ENCODE data around the gene SARDH. TPM values are rescaled to one million over a fixed set of nuclear protein-coding genes. Genes with fewer than 3 reads are reported as not detected.

Gene SARDH
- total and polyA plus RNA-seq, 2 donors from 2014 or later = 4.6 to 12.0 TPM

GRCh38 chr9:133640580-133641395 lies 97.4 kb downstream of the SARDH start:
- Histone ChIP-seq H3K9me3 (ENCODE audit: control insufficient read depth in 2 of 3, insufficient read depth in 1 of 3, low read length in 3 of 3) (no peaks in the 10 kb centered on the region), H3K9ac (ENCODE audit: low read length in 3 of 3) (no peak overlapping the region), H3K4me1 (ENCODE audit: control insufficient read depth in 2 of 3, insufficient read depth in 2 of 3, low read depth in 1 of 3, low read length in 3 of 3) (no peaks in the 10 kb centered on the region), H3K27me3 (ENCODE audit: control insufficient read depth, insufficient read depth, low read length) (no peaks in the 10 kb centered on the region), H3K36me3 (ENCODE audit: control insufficient read depth in 2 of 3, insufficient read depth in 3 of 3, low read length in 3 of 3) (no peaks in the 10 kb centered on the region), H3K27ac (ENCODE audit: low read depth in 2 of 2, low read length in 2 of 2) (no peak overlapping the region), H3K4me3 (ENCODE audit: low read length in 3 of 3) (no peak overlapping the region)
- intact Hi-C loops (cut with DNase I) = no loop called here
- no peak for TF ChIP-seq CTCF (IDR thresholded peaks at IDR 0.05; ENCODE audit: borderline replicate concordance, extremely low read depth, insufficient read depth)
- no peak for FAIRE-seq
- peak in 2 of 5 donors; percentile 23 to 43 for DNase-seq

DNA sequence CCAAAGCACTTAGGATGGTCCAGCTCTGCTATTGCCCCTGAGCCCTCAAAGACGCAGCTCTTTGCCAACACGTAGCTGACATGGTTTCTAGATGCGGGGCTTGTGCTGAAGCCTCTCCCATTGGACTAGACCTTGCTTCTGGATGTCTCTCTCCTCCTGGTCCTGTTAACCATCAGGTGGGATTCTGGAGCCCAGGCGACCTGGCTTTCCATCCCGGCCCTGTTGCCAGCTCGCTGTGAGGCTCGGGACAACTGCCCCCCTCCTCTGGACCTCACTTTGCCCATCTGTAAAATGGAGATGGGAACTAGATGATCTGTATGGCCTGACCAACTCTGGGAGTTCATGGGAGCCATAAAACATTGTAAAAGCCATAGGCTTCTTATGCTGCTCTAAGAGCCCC lies 98.0 kb downstream of the SARDH start:
- no peaks in the 10 kb centered on the region for H3K36me3 ChIP-seq (ENCODE audit: control insufficient read depth in 2 of 3, insufficient read depth in 3 of 3, low read length in 3 of 3)
- H3K27me3 ChIP-seq (ENCODE audit: control insufficient read depth, insufficient read depth, low read length) = no peaks in the 10 kb centered on the region
- TF ChIP-seq CTCF (IDR thresholded peaks at IDR 0.05; ENCODE audit: borderline replicate concordance, extremely low read depth, insufficient read depth) = no peak
- no peaks in the 10 kb centered on the region for H3K9me3 ChIP-seq (ENCODE audit: control insufficient read depth in 2 of 3, insufficient read depth in 1 of 3, low read length in 3 of 3)
- no peak overlapping the region for H3K27ac ChIP-seq (ENCODE audit: low read depth in 2 of 2, low read length in 2 of 2)
- no peaks in the 10 kb centered on the region for H3K4me1 ChIP-seq (ENCODE audit: control insufficient read depth in 2 of 3, insufficient read depth in 2 of 3, low read depth in 1 of 3, low read length in 3 of 3)
- H3K4me3 ChIP-seq (ENCODE audit: low read length in 3 of 3) = no peak overlapping the region
- FAIRE-seq = no peak
- intact Hi-C loops (cut with DNase I) = no loop called here
- H3K9ac ChIP-seq (ENCODE audit: low read length in 3 of 3) = no peak overlapping the region
- peak in 2 of 5 donors; percentile 18 to 41 for DNase-seq

DNA sequence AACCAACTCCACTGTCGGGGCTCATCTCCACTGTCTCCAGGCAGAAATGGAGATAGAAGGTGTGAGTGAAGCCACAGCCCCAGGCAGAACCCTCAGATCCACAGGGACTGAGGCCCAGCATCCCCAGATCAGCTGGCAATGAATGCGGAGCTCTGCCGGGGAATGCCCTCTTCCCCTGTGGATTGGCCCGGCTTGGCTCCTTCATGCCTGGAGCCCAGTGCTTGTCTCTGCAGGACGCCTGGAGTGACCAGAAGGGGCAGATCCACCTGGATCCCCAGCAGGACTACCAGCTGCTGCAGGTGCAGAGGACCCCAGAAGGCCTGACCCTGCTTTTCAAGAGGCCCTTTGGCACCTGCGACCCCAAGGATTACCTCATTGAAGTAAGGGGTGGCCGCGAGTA lies 98.5 kb downstream of the SARDH start:
- Histone ChIP-seq H3K27ac (ENCODE audit: low read depth in 2 of 2, low read length in 2 of 2) (no peak overlapping the region), H3K4me1 (ENCODE audit: control insufficient read depth in 2 of 3, insufficient read depth in 2 of 3, low read depth in 1 of 3, low read length in 3 of 3) (peaks cover 0 to 4% (median 0%) of the 10 kb centered on the region in 3 donors), H3K9ac (ENCODE audit: low read length in 3 of 3) (no peak overlapping the region), H3K9me3 (ENCODE audit: control insufficient read depth in 2 of 3, insufficient read depth in 1 of 3, low read length in 3 of 3) (no peaks in the 10 kb centered on the region), H3K4me3 (ENCODE audit: low read length in 3 of 3) (no peak overlapping the region), H3K36me3 (ENCODE audit: control insufficient read depth in 2 of 3, insufficient read depth in 3 of 3, low read length in 3 of 3) (no peaks in the 10 kb centered on the region), H3K27me3 (ENCODE audit: control insufficient read depth, insufficient read depth, low read length) (no peaks in the 10 kb centered on the region)
- FAIRE-seq (no peak), DNase-seq (peak in 1 of 5 donors; percentile 50)
- intact Hi-C loops (cut with DNase I) = no loop called here
- TF ChIP-seq CTCF (IDR thresholded peaks at IDR 0.05; ENCODE audit: borderline replicate concordance, extremely low read depth, insufficient read depth) = no peak

Data from kidney (tissue), 14 donors.